ENCODE measurements around the gene KRT8.
A peak's percentile ranks its signal among the peaks of the same experiment; 100 is the strongest.
"Not testable (repeated sequence)": the region's sequence is repeated elsewhere in the genome, so short reads cannot be mapped to it uniquely, and the experiment has no call there.

The KRT8 gene

DNA sequence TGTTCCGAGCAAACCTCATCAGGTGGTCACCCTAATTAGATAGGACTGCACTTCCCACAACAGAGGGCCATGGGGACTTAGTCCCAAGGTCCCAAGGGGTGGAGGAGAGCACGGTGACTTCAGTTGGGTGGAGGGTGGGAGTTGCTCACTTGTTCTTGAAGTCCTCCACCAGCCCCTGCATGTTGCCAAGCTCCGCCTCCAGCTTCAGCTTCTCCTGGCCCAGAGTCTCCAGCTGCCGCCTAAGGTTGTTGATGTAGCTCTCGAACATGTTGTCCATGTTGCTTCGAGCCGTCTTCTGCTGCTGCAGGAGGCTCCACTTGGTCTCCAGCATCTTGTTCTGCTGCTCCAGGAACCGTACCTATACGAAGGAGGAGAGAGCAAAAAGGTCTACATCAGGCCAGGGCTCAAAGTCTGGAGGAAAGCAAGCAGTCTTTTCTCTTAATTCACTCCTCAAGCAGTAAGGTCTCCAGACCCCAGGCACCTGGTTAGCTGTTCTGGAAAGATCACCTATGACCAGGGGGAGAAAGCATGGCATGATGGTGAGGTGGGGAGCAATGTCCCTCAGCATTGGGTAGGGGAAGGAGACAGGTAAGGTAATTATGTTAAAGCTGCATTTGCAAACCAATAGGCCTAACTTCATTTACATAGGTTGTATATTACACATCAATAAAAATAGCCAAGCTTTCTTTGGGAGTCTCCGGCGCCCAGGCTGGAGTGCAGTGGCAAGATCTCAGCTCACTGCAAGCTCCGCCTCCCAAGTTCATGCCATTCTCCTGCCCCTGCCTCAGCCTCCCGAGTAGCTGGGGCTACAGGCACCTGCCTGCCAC is 2.9 kb downstream of the KRT8 start:
- DNase-seq: no peak

DNA sequence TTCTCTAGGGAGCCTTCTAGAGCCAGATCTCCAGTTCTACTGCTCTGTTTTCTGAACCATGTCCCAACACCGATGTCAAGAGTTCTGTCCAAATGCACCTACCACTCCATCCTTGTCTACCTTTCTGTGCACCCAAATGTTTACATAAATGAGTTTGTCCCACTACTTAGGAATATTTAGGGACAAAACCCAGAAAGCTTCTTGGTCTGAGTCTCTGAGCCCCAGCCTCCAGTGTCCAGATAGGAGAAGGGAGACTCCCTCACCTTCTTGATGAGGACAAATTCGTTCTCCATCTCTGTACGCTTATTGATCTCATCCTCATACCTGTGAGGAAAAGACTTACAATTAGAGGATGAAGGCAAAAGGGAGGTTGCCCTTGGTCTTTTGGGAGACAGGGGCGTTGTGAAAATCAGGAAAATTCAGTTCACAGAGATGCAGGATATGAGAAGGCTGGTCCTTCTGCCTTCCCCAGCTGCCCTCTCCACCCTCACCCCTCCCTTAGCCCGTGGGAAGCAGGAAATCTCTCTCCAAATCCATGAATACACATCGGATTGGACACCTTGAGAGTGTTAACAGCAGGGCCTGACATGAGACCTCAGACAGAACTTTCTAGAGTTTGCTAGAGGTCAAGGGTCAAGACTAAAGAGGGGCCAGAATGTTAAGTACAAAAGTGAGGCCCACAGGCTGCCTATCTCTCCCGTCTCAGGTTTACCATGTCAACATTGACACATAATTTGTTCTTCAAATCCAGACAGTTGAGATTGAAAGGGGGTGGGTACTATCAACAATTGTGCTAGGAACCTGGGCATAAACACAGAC is 3.8 kb downstream of the KRT8 start:
- no peak for DNase-seq

DNA sequence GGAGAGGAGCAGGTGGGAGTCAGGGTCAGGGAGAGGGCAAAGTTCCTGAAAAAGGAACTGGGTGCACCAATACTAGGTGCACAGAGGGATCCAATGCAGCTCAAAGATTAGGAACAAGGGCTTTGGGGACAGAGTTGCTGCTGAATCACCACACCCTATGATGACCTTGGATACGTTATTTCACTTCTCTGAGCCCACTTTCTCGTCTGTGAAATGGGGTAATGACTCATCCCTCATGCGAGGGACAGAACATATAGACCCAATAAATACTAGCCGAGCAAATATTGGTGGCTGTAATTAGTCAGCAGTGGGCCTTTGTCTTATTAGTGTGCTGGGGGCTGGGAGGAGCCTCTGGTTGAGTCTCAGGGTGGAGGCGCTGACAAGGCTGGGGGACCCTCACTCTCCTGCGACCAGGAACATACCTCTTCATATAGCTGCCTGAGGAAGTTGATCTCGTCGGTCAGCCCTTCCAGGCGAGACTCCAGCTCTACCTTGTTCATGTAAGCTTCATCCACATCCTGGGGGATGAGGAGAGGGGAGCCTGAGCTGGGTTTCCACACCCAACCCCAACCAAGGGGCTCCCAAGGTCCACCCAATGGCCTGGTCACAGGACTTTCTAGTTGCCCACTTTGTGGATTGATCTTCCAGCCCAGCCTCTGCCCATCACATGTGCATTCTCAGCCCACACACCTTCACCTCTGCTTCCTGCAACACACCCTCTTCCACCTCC is 4.5 kb downstream of the KRT8 start:
- no peak for DNase-seq

- DNase-seq: no peak
Observed at GRCh38 chr12:52899338-52900035, 5.4 kb downstream of the KRT8 start.

DNA sequence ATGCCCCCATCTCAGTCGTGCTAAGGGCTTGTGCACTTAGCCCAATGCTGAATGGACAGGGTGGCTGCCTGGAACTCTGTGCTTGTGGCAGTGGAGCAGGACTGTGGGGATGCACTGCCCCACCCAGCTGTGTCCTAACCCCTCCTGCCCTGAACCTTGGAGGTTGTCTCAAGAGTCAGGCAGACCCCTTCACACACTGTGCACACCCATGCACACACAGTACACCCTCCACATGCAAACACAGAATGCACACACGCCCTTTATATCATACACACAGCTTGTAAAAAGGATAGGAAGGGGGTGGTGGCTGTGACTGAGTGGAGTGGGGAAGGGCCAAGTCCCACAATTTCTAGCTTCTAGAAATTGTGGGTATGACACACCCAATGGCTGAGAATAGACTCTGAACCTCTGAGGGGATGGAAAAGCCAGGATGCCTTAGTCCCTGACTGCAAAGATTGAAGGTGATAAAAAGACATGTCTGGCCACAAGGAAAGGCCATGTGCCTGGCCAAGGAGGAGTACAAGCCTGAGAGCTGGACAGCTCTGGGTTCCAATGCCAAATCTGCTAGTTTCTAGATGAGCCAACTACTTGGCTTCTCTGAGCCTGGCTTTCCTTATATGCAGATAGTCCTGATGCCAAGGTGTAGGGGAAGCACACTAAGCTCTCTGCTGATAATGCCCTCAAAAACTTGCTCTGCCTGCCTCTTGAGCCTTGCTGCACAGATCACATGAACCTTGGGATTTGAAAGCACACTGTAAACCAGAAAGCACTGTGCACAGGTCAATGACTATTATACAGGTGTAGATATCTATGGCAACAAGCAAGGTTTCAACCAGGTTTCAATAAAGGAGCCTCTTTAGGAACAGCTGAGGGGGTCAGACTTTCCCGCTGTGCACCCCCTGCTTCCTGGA is 8.4 kb downstream of the KRT8 start:
- no peak for DNase-seq

DNA sequence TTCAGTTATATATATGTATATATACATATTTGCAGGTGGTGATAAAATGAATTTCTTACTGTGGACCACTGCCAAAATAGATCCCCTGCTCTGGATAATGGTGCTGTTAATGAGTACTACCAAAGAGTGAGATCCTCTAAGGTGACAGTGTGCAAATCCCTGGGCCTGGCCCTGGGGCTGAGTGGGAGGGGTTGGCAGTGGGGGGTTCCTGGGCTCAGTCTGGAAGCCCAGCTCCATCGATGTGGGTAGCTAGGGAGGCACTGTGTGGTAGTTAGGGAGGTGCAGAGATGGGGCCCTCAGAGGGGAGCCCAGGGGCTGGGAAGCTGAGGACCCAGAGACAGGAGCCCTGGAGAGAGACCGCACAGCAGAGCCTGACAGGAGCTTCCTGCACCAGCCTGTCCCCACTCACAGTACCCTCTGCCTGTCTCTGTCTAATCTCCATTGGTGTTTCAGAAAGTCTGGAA is 9.1 kb downstream of the KRT8 start:
- no peak for DNase-seq

- no peak for DNase-seq
Observed at GRCh38 chr12:52892974-52893373, 11.9 kb downstream of the KRT8 start.

DNA sequence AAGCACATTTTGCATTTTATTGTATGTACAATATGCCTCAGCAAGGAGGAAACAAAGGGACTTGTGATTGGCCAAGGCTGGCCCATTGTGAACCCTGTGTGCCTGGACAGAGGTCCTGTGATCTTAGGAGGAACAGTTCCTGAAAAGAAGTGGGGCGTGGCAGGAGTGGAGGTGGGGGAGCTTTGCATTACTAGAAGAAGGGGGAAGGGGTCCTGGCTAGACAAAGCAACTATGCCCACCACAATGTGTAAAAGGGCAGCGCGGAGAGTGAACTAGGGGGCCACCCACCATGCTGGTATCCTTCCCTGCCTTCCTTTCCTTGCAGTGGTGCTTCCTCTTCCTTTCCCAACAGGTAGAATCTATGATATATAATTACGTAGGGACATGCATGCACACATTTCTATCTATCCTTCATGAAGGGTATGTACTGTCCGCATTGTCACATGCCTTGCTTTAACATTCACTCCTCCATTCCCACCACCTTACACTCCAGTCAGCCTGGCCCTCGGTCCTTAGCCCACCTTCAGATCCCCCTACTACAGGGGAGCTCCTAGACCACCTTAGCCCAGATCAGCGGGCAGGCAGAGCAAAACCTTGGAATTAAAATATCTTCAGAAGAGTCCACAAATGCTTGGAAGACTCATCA is 12.5 kb downstream of the KRT8 start:
- no peak for DNase-seq

DNA sequence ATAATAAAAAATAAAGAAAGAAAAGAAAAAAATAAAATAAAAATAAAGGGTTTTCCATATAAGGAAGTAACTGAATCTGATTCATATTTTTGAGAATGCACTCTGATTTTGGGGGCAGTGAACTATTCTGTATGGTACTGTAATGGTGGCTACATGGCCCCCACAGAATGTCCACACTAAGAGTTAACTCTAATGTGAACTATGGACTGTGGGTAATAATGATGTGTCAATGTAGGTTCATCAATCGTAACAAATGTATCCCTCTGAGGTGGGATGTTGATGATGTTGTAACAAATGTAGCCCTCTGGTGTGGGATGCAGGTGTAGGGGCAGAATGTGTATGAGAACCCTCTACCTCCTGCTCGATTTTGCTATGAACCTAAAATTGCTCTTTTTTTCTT is 13.8 kb downstream of the KRT8 start:
- no peak for DNase-seq

- DNase-seq: no peak
Observed at GRCh38 chr12:52890417-52890816, 14.5 kb downstream of the KRT8 start.

DNA sequence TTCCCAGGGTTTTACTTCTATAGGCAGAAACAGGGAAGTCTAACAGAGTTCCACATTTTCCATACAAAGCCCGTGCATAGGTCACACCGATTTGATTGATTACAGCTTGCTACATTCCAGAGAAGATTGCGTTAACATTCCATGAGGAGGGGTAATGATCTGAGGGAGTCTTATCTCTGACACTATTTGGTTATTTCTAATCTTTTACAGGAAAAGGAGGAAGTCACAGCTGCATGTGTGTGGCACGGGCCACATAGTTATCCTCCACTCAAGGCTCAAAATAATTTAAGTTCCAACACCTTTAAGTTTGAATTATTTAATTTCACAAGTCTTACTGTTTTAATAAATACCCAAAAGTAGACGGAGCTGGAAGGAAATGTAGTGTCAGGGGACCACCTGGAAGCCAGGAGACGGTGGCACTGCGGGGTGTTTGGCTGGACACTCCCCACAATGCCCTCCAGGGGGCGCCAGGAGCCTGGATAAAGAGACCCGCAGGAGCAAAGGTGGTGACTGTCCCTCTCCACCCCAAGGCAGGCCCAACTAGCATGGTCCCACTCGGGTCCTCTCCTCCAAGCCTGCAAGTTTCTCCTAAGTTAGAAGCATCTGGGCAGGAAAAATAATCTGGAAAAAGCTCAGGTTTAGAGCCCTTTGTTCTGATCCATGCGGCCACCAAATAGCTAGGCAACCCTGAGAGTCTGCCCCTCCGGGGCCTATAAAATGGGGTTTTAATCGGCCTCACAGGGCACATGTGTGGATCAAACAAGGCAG is 20.2 kb downstream of the KRT8 start:
- DNase-seq: peak; percentile 63

- DNase-seq: not testable (repeated sequence)
Observed at GRCh38 chr12:52880499-52880898, 24.4 kb downstream of the KRT8 start.

DNA sequence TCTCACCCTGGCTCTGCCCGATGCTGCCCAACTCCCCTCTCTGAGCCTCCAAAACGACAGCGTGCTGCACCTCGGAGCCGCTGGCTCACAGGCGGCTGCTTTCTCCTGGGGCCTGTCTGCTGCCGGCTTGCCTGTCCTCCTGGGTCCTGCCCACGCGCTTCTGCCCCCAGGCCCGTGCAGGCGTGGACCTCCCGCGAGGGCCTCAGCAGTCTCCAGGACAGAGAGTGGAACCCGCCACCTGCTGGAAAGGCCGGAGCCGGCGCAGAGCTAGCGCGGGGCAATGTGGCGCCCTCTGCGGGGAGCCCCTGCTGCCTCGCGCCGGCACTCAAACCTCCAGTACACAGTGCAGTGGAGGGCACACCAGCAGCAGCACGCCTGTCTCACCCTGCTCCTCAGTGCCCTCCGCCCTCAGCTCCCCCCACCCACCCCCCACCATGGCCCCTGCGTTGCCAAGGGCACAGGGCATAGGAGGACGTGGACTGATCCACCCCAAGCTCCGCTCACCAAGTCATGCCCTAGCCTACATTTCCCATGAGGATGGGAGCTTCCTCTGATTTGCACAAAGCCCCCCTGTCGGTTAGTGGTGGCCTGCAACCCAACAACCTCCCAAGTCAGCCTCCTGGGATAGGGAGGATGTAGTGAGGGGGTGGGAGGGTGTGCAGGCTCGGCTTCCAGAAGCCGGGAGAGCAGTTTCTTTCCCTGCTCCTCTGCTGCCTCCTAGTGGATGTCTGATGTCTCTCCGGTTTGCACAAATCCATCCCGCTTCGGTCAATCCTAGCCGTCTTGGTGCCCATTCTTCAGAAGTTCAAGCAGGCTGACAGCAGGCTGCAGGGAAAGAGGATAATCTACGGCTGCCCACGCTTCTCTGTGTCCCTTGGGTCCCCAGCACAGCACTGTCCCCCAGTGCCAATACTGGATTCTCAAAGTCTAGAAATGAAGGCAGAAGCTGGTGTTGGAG is 25.2 kb downstream of the KRT8 start:
- peak; percentile 88 for DNase-seq

GRCh38 chr12:52878507-52879393 is 26.1 kb downstream of the KRT8 start:
- no peak for DNase-seq

- no peak for DNase-seq
Observed at GRCh38 chr12:52877242-52877641, 27.6 kb downstream of the KRT8 start.

DNA sequence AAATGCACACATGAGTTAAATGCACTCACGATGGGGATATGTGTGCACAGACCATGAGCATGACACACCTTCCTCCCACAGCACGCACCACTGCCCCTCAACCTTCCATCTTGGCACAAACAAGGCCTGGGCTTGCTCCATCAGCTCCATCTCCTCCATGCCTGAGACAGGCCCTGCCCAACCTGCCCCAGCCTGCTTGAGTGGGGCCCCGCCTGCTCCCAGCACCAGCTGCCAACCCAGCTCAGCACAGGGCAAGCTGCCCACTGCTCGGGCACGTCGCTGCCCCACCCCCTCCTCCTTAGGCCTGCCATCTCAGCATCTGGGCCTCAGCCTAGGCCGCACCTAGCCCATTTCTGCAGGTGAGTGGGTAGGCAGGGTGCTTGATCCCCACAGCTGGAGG is 28.5 kb downstream of the KRT8 start:
- no peak for DNase-seq

DNA sequence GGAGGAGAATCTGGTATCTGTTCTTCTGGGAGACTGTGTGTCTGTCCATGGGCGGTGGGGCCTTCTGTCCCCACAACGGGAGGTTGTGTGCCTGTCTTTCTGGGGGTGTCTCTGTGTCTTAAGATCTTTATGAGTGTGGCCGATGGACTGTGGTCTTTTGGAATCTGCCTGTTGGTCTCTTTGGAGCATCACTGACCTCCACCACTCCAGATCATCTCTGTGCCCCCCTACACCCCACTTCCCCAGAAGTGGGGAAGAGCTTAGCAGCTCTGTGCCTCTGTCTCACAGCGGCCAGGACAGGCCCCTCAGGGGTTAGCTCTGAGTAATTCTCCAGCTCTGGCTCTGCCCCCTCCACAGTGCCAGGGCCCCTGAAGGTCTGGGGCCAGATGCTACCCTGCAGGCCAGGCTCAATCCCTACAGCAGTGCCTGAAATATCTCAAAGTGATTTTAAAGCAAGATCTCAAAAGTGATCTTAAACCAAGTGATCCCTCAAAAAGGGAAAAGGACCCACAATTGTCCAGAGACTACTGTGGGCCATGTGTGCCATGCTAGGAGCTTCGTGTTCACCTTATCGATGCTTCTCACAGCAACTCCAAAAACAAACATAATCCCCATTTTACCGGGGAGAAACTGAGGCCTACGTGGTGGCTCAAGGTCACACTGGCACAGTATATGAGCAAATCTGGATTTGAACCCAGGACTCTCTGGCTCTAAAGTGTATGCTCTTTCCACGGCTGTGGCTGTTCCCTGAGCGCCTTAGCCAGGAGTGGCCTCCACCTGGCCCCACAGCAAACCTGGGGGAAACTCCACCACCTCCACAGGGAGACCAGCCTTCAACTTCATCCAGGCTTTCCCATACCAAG is 30.1 kb downstream of the KRT8 start:
- no peak for DNase-seq

All from fibroblast of skin of right biceps (primary cell).